Central memory CD8-positive, alpha-beta T cell (primary cell): ENCODE measurements around the gene TBX18.

Experiments
- ATAC-seq: fragments of 150-1000 bp; cut with Tn5 transposase; replicated peaks from 2 replicates; pipeline ENCODE4 v1.10.0; 2022; ENCODE audit warnings: mild to moderate bottlenecking, moderate FRiP score, moderate number of reproducible peaks; ENCODE audit not compliant: poor library complexity, severe bottlenecking; ENCODE audit errors: extremely low read depth
- DNase-seq, 2 donors: peaks; one replicate each; pipeline ENCODE4 v3.0.0; 2021; ENCODE audit warnings: low spot score in 2 of 2
- H3K27ac Mint-ChIP-seq: one replicate; pipeline ENCODE4 v1.8.0; 2022; ENCODE audit warnings: low read depth, mild to moderate bottlenecking, moderate library complexity, mixed read lengths
- H3K27me3 Mint-ChIP-seq: one replicate; pipeline ENCODE4 v1.8.0; 2022; ENCODE audit warnings: mixed read lengths
- H3K36me3 Mint-ChIP-seq: one replicate; pipeline ENCODE4 v1.8.0; 2022; ENCODE audit warnings: mild to moderate bottlenecking, moderate library complexity, mixed read lengths; ENCODE audit not compliant: insufficient read depth
- H3K4me1 Mint-ChIP-seq: one replicate; pipeline ENCODE4 v1.8.0; 2022; ENCODE audit warnings: mixed read lengths
- H3K4me3 Mint-ChIP-seq: one replicate; pipeline ENCODE4 v1.8.0; 2022; ENCODE audit warnings: mild to moderate bottlenecking, moderate library complexity, mixed read lengths
- H3K9me3 Mint-ChIP-seq: one replicate; pipeline ENCODE4 v1.8.0; 2022; ENCODE audit warnings: mixed read lengths

Gene TBX18

DNA sequence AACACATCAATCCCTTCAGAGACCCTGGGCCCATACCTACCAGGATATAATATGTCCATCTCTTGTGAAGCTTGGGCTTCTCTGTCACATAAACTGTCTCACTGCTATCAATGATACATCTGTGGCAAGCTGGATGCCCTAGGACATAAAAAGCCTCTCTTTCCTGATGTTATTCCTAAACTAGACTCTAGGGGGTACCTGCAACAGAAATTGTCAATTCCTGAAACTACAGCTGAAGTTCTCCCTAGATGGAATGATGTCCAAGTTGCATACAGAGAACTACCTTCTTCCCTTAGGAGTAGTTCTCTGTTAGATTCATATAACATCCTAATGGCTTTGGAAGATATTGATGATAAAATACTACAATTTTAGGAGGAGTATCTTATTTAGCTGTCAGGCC lies 35.8 kb downstream of the TBX18 start:
- H3K4me1 Mint-ChIP-seq = no peaks in the 10 kb centered on the region
- H3K9me3 Mint-ChIP-seq = no peaks in the 10 kb centered on the region
- no peak for ATAC-seq
- H3K27me3 Mint-ChIP-seq = no peaks in the 10 kb centered on the region
- no peak overlapping the region for H3K27ac Mint-ChIP-seq
- no peak overlapping the region for H3K4me3 Mint-ChIP-seq
- DNase-seq = no peak
- H3K36me3 Mint-ChIP-seq = no peaks in the 10 kb centered on the region

DNA sequence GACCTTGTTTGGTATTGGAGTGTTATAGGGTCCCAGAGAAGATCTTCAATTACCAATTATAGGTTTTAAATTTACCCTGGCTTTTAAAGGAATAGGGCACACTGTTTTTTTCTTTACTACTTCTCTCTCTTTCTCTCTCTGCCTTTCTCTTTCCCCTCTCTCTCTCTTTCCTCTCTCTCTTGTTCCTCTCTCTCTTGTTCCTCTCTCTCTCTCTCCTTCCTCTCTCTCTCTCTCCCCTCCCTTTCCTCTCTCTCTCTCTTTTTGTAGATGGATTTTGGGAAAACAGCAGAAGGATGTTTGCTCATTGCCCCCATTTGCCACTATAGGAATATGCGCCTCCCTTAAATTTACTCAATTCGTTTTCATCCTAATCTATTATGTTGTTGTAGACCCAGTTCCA lies 45.2 kb downstream of the TBX18 start:
- ATAC-seq (no peak), DNase-seq (no peak)
- H3K4me1 Mint-ChIP-seq = no peaks in the 10 kb centered on the region
- peaks cover 2% of the 10 kb centered on the region for H3K36me3 Mint-ChIP-seq
- H3K4me3 Mint-ChIP-seq = no peak overlapping the region
- H3K27ac Mint-ChIP-seq = no peak overlapping the region
- no peaks in the 10 kb centered on the region for H3K27me3 Mint-ChIP-seq
- H3K9me3 Mint-ChIP-seq = peaks cover 11% of the 10 kb centered on the region

- Mint-ChIP-seq H3K4me3 (no peak overlapping the region), H3K4me1 (no peaks in the 10 kb centered on the region), H3K36me3 (peaks cover 2% of the 10 kb centered on the region), H3K27me3 (no peaks in the 10 kb centered on the region), H3K27ac (no peak overlapping the region), H3K9me3 (peaks cover 11% of the 10 kb centered on the region)
- DNase-seq (no peak), ATAC-seq (no peak)
Measured at GRCh38 chr6:84718038-84718955, 46.1 kb downstream of the TBX18 start.

- Mint-ChIP-seq H3K4me3 (no peak overlapping the region), H3K4me1 (no peaks in the 10 kb centered on the region), H3K9me3 (peaks cover 5% of the 10 kb centered on the region), H3K27me3 (no peaks in the 10 kb centered on the region), H3K27ac (no peak overlapping the region), H3K36me3 (peaks cover 2% of the 10 kb centered on the region)
- no peak for DNase-seq
- no peak for ATAC-seq
Measured at GRCh38 chr6:84709121-84709520, 55.3 kb downstream of the TBX18 start.

GRCh38 chr6:84707171-84707570 lies 57.2 kb downstream of the TBX18 start:
- Mint-ChIP-seq H3K36me3 (peaks cover 2% of the 10 kb centered on the region), H3K4me1 (no peaks in the 10 kb centered on the region), H3K4me3 (no peak overlapping the region), H3K9me3 (peaks cover 5% of the 10 kb centered on the region), H3K27me3 (no peaks in the 10 kb centered on the region), H3K27ac (no peak overlapping the region)
- ATAC-seq = no peak
- no peak for DNase-seq

DNA sequence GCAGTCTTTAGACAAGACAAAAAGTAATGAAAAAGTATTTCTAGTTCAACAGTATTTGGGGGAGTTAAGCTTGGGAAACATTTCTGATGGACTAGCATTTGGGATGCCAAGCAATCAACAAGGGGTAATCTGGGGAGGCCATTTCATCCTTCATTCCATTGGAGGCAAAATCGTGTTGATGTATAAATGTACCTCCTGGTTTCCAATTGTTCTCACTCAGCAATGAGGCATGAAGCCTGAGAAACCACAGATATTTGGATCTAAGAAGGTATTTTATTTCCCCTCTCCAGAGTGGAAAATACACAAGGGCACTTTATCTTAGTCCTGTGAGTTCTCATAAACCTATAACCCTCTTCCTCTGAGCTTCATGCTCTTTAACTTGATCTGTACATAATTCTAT lies 68.2 kb downstream of the TBX18 start:
- ATAC-seq (no peak), DNase-seq (no peak)
- H3K27me3 Mint-ChIP-seq = no peaks in the 10 kb centered on the region
- no peaks in the 10 kb centered on the region for H3K4me1 Mint-ChIP-seq
- no peak overlapping the region for H3K4me3 Mint-ChIP-seq
- peaks cover 25% of the 10 kb centered on the region for H3K9me3 Mint-ChIP-seq
- no peaks in the 10 kb centered on the region for H3K36me3 Mint-ChIP-seq
- H3K27ac Mint-ChIP-seq = no peak overlapping the region

GRCh38 chr6:84691978-84692623 lies 72.3 kb downstream of the TBX18 start:
- Mint-ChIP-seq H3K4me3 (no peak overlapping the region), H3K9me3 (peaks cover 12% of the 10 kb centered on the region), H3K27ac (no peak overlapping the region), H3K4me1 (no peaks in the 10 kb centered on the region), H3K27me3 (no peaks in the 10 kb centered on the region), H3K36me3 (no peaks in the 10 kb centered on the region)
- DNase-seq (no peak), ATAC-seq (no peak)

DNA sequence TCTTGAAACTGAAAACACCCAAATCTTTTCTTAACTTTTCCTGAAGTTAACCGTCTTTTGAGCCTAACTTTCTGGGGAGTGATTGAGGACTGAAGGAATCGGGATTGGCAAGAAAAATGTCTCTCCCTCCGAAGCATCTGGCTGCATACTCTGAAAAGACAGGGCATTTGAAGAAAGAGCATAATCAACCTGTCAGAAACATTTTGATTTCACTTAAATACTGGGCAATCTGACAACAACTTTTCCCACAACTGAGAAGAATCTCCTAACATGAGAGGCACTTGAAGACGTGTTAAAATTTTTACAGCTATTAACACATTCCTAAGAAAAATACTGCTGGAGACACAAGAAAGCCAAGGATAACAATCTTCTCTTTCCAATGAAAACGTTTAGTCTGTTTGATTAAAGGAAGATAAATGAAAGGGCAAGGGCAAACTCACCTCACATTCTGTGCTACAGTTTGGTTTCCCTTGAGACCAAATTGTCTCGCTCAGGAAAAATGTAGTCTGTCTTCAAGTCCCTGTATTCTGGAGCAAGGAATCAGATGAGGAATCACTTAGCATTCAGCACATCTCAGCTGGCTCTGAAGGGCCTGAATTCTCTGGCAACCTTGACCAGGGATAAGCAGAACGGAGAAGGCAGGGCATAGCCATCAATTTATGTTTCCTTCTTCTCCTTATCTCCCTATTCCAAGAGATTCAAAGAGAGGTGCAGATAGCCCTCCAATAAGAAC lies 76.1 kb downstream of the TBX18 start:
- DNase-seq (no peak), ATAC-seq (no peak)
- no peaks in the 10 kb centered on the region for H3K27me3 Mint-ChIP-seq
- no peak overlapping the region for H3K4me3 Mint-ChIP-seq
- no peaks in the 10 kb centered on the region for H3K36me3 Mint-ChIP-seq
- H3K27ac Mint-ChIP-seq = no peak overlapping the region
- no peaks in the 10 kb centered on the region for H3K9me3 Mint-ChIP-seq
- H3K4me1 Mint-ChIP-seq = no peaks in the 10 kb centered on the region

DNA sequence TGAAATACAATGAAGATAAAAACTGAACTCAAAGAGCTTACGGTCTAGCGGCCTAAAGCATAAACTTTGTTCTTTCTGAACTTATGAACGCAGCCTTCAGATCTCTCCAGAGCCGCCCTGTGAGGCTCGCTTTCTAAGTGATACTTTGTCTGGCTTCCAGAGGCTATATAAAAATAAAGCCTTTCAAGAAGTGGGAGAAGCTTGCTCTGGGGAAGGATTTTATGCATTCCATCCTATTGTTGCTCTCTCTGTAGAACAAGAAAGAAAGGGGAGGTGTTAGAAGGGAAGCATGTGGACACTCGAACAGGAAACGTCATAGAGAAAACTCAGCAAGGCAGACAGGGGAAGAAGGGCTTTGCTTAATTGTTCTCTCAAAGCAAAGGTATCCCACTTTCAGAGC lies 77.0 kb downstream of the TBX18 start:
- no peaks in the 10 kb centered on the region for H3K4me1 Mint-ChIP-seq
- no peaks in the 10 kb centered on the region for H3K9me3 Mint-ChIP-seq
- H3K36me3 Mint-ChIP-seq = no peaks in the 10 kb centered on the region
- no peak overlapping the region for H3K27ac Mint-ChIP-seq
- H3K27me3 Mint-ChIP-seq = no peaks in the 10 kb centered on the region
- no peak overlapping the region for H3K4me3 Mint-ChIP-seq
- DNase-seq = no peak
- ATAC-seq = no peak

GRCh38 chr6:84685983-84686584 lies 78.3 kb downstream of the TBX18 start:
- Mint-ChIP-seq H3K9me3 (no peaks in the 10 kb centered on the region), H3K4me1 (no peaks in the 10 kb centered on the region), H3K4me3 (no peak overlapping the region), H3K36me3 (peaks cover 3% of the 10 kb centered on the region), H3K27ac (no peak overlapping the region), H3K27me3 (no peaks in the 10 kb centered on the region)
- ATAC-seq = no peak
- DNase-seq = no peak

GRCh38 chr6:84681693-84682326 lies 82.6 kb downstream of the TBX18 start:
- peaks cover 3% of the 10 kb centered on the region for H3K36me3 Mint-ChIP-seq
- peaks cover 2% of the 10 kb centered on the region for H3K9me3 Mint-ChIP-seq
- no peak overlapping the region for H3K4me3 Mint-ChIP-seq
- H3K4me1 Mint-ChIP-seq = no peaks in the 10 kb centered on the region
- no peaks in the 10 kb centered on the region for H3K27me3 Mint-ChIP-seq
- H3K27ac Mint-ChIP-seq = no peak overlapping the region
- ATAC-seq (no peak), DNase-seq (no peak)

DNA sequence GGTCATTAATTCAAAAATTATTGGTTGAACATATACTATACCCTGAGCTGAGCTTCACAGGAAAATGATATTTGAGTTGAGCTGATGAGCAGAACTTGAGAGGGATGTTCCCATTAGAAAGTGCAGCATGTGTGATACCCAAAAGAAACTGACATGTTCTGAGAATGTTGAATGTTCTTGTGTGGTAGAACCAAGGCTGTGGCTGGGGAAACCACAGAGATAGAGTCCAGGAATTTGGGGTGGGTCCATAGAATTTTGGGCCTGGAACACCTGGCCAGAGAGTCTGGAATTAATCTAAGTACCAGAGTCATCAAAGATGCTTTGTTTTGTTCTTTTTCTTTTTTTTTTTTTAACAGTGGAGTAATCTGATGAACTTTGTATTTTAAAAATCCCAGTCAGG lies 88.7 kb downstream of the TBX18 start:
- Mint-ChIP-seq H3K9me3 (peaks cover 9% of the 10 kb centered on the region), H3K27me3 (no peaks in the 10 kb centered on the region), H3K4me3 (no peak overlapping the region), H3K27ac (no peak overlapping the region), H3K4me1 (no peaks in the 10 kb centered on the region), H3K36me3 (no peaks in the 10 kb centered on the region)
- DNase-seq (no peak), ATAC-seq (no peak)
